HEK293 (cell line): ENCODE results near the gene MYOF.

Experiments
- CTCF ChIP-seq: fragments of 450-650 bp; formaldehyde crosslinking; IDR thresholded peaks from 2 replicates; pipeline ENCODE4 v1.5.1; 2016; ENCODE audit warnings: missing biosample characterization, missing genetic modification characterization
- SCRT2 ChIP-seq: fragments of 450-650 bp; formaldehyde crosslinking; IDR thresholded peaks from 2 replicates; pipeline ENCODE4 v1.5.1; 2016; ENCODE audit warnings: missing biosample characterization, missing genetic modification characterization
- TCF7L2 ChIP-seq: IDR thresholded peaks from 2 replicates; pipeline ENCODE4 v1.6.1; 2011; ENCODE audit warnings: low read depth, mild to moderate bottlenecking, inconsistent platforms, low read length, moderate library complexity, borderline replicate concordance
- TSHZ1 ChIP-seq: fragments of 450-650 bp; formaldehyde crosslinking; IDR thresholded peaks from 2 replicates; pipeline ENCODE4 v1.5.1; 2016; ENCODE audit warnings: missing biosample characterization, missing genetic modification characterization, borderline replicate concordance
- ZBTB49 ChIP-seq: fragments of 450-650 bp; formaldehyde crosslinking; IDR thresholded peaks from 2 replicates; pipeline ENCODE4 v1.5.1; 2016; ENCODE audit warnings: missing biosample characterization, missing genetic modification characterization, low read depth
- ZBTB7A ChIP-seq: fragments of 450-650 bp; formaldehyde crosslinking; IDR thresholded peaks from 2 replicates; pipeline ENCODE4 v1.5.1; 2016; ENCODE audit warnings: low read depth, missing biosample characterization, missing genetic modification characterization
- ZNF707 ChIP-seq: fragments of 450-650 bp; formaldehyde crosslinking; IDR thresholded peaks from 2 replicates; pipeline ENCODE4 v1.5.1; 2016; ENCODE audit warnings: missing biosample characterization, missing genetic modification characterization

- no peak for TF ChIP-seq ZNF707 (tag by site-specific recombination)
- no peak for TF ChIP-seq TCF7L2
- TF ChIP-seq ZBTB49 (tag by site-specific recombination) = no peak
- no peak for TF ChIP-seq CTCF (tag by site-specific recombination)
- no peak for TF ChIP-seq TSHZ1
- TF ChIP-seq ZBTB7A (tag by site-specific recombination) = no peak
- no peak for TF ChIP-seq SCRT2
These were observed 98.1 kb downstream of the MYOF start for GRCh38 chr10:93384006-93384405.
